NT2/D1 (cell line): ENCODE results near the gene CYBA.
A peak's percentile ranks its signal among the peaks of the same experiment; 100 is the strongest.

Experiments
- DNase-seq: peaks from one replicate; pipeline ENCODE4 v3.0.0-alpha.2; 2011; ENCODE audit warnings: low read depth, low spot score
- H3K27me3 ChIP-seq: 2 replicates; pipeline ENCODE4 v1.6.0; 2011; ENCODE audit warnings: mild to moderate bottlenecking; ENCODE audit not compliant: insufficient read length, insufficient read depth
- H3K36me3 ChIP-seq: 2 replicates; pipeline ENCODE4 v1.6.1; 2011; ENCODE audit warnings: mild to moderate bottlenecking, low read length, mixed read lengths; ENCODE audit not compliant: insufficient read depth, insufficient read length
- H3K4me1 ChIP-seq: 2 replicates; pipeline ENCODE4 v1.5.1; 2011; ENCODE audit not compliant: insufficient read depth, insufficient read length
- H3K4me3 ChIP-seq: 2 replicates; pipeline ENCODE4 v1.5.1; 2011; ENCODE audit warnings: low read depth; ENCODE audit not compliant: insufficient read length
- H3K9ac ChIP-seq: 2 replicates; pipeline ENCODE4 v1.6.0; 2011; ENCODE audit warnings: low read depth; ENCODE audit not compliant: insufficient read length
- H3K9me3 ChIP-seq: 2 replicates; pipeline ENCODE4 v1.5.1; 2011; ENCODE audit warnings: mild to moderate bottlenecking, low read length; ENCODE audit not compliant: insufficient read depth
- SUZ12 ChIP-seq: IDR thresholded peaks from 2 replicates; pipeline ENCODE4 v1.6.1; 2011; ENCODE audit not compliant: insufficient read length, insufficient read depth; ENCODE audit errors: extremely low read depth
- YY1 ChIP-seq: IDR thresholded peaks from 2 replicates; pipeline ENCODE4 v1.6.1; 2011; ENCODE audit not compliant: insufficient read length, insufficient read depth
- ZNF274 ChIP-seq: IDR thresholded peaks from 2 replicates; pipeline ENCODE4 v1.6.1; 2011; ENCODE audit warnings: mild to moderate bottlenecking, low read depth, low read length

Gene CYBA

GRCh38 chr16:88640039-88640495, 10.8 kb downstream of the CYBA start:
- Histone ChIP-seq H3K4me1 (peaks cover 38% of the 10 kb centered on the region), H3K27me3 (peaks cover 26% of the 10 kb centered on the region)
- TF ChIP-seq ZNF274 (no peak), SUZ12 (no peak), YY1 (no peak)

GRCh38 chr16:88639231-88640038, 11.4 kb downstream of the CYBA start:
- H3K4me3 ChIP-seq, result no peak overlapping the region
- DNase-seq, result no peak
- peaks cover 18% of the 10 kb centered on the region for H3K36me3 ChIP-seq
- H3K27me3 ChIP-seq, result peaks cover 26% of the 10 kb centered on the region
- TF ChIP-seq YY1 (no peak), ZNF274 (no peak), SUZ12 (no peak)
- peak overlapping the region; percentile 43 for H3K9ac ChIP-seq
- H3K9me3 ChIP-seq, result no peaks in the 10 kb centered on the region
- H3K4me1 ChIP-seq, result peaks cover 38% of the 10 kb centered on the region

More at GRCh38 chr16:88640039-88640495, 10.8 kb downstream of the CYBA start:
- Histone ChIP-seq H3K4me3 (no peak overlapping the region), H3K9ac (peak overlapping the region; percentile 44), H3K9me3 (no peaks in the 10 kb centered on the region), H3K36me3 (peaks cover 22% of the 10 kb centered on the region)
- no peak for DNase-seq

GRCh38 chr16:88638323-88639230, 12.3 kb downstream of the CYBA start, which contains the start of gene IL17C:
Gene IL17C, plus strand, starts transcription at chr16:88638572. Its CDS starts 70 bp downstream, at chr16:88638642.
- no peak for DNase-seq
- H3K4me1 ChIP-seq, result peaks cover 43% of the 10 kb centered on the region

GRCh38 chr16:88636488-88637265, 14.2 kb downstream of the CYBA start:
- TF ChIP-seq YY1 (no peak), SUZ12 (no peak), ZNF274 (no peak)
- Histone ChIP-seq H3K27me3 (peaks cover 26% of the 10 kb centered on the region), H3K9ac (no peak overlapping the region)

More at GRCh38 chr16:88638323-88639230, 12.3 kb downstream of the CYBA start, which contains the start of gene IL17C:
- no peak within 1 kb of the TSS for H3K4me3 ChIP-seq
- H3K36me3 ChIP-seq, result peaks cover 12% of the 10 kb centered on the region
- no peak within 1 kb of the TSS for H3K9ac ChIP-seq
- H3K9me3 ChIP-seq, result no peaks in the 10 kb centered on the region
- peaks cover 26% of the 10 kb centered on the region for H3K27me3 ChIP-seq
- TF ChIP-seq SUZ12 (no peak), ZNF274 (no peak), YY1 (no peak)

GRCh38 chr16:88635671-88636319, 15.1 kb downstream of the CYBA start:
- Histone ChIP-seq H3K4me3 (no peak overlapping the region), H3K9ac (no peak overlapping the region), H3K36me3 (peaks cover 27% of the 10 kb centered on the region), H3K9me3 (no peaks in the 10 kb centered on the region), H3K27me3 (peaks cover 26% of the 10 kb centered on the region), H3K4me1 (peaks cover 50% of the 10 kb centered on the region)
- DNase-seq, result no peak
- no peak for TF ChIP-seq YY1

More at GRCh38 chr16:88636488-88637265, 14.2 kb downstream of the CYBA start:
- H3K9me3 ChIP-seq, result no peaks in the 10 kb centered on the region
- no peak for DNase-seq
- H3K4me3 ChIP-seq, result no peak overlapping the region
- H3K4me1 ChIP-seq, result peaks cover 48% of the 10 kb centered on the region
- peaks cover 18% of the 10 kb centered on the region for H3K36me3 ChIP-seq

- Histone ChIP-seq H3K9ac (peak overlapping the region; percentile 79), H3K4me3 (peak overlapping the region; percentile 31), H3K27me3 (peaks cover 21% of the 10 kb centered on the region), H3K36me3 (peaks cover 33% of the 10 kb centered on the region), H3K9me3 (no peaks in the 10 kb centered on the region), H3K4me1 (peaks cover 48% of the 10 kb centered on the region)
- no peak for DNase-seq
- TF ChIP-seq YY1, result no peak
- no peak for TF ChIP-seq ZNF274
- no peak for TF ChIP-seq SUZ12
These were observed 15.7 kb downstream of the CYBA start for GRCh38 chr16:88634994-88635670.
